HEK293 (cell line): ENCODE measurements around the gene BTBD8.
A peak's percentile ranks its signal among the peaks of the same experiment; 100 is the strongest.

Experiments
- CTCF ChIA-PET: fragments of 350-600 bp; formaldehyde crosslinking; extraction: SDS; loops from one replicate; lab custom pipeline; 2021; ENCODE audit warnings: antibody characterized with exemption; lab: Yijun Ruan, JAX
- POLR2A ChIA-PET: fragments of 300-600 bp; formaldehyde crosslinking; extraction: SDS; loops from one replicate; lab custom pipeline; 2020; ENCODE audit warnings: antibody characterized with exemption, inconsistent platforms; lab: Yijun Ruan, JAX
- H3K27ac ChIP-seq: fragments of 200-500 bp; sonication (Bioruptor generic); 2 replicates; pipeline ENCODE4 v1.5.1; 2014; ENCODE audit warnings: low read depth, low read length, control low read depth, inconsistent platforms; ENCODE audit errors: extremely low read depth
- H3K36me3 ChIP-seq, 2 experiments: fragments of 200-500 bp in 1 of 2; sonication (Bioruptor generic) in 1 of 2; 1 replicate in 1 of 2; 2 replicates in 1 of 2; pipeline ENCODE4 v1.5.1; 2014 to 2017; ENCODE audit warnings: inconsistent platforms in 2 of 2, low read length in 2 of 2; ENCODE audit not compliant: control insufficient read depth in 2 of 2, insufficient read depth in 1 of 2
- H3K4me1 ChIP-seq: fragments of 200-500 bp; sonication (Bioruptor generic); 2 replicates; pipeline ENCODE4 v1.5.1; 2014; ENCODE audit warnings: mild to moderate bottlenecking, low read length, inconsistent platforms; ENCODE audit not compliant: control insufficient read depth, insufficient read depth
- H3K4me3 ChIP-seq: 2 replicates; pipeline ENCODE4 v1.5.1; 2011; ENCODE audit warnings: low read depth, mild to moderate bottlenecking, control low read depth, low read length, moderate library complexity
- H3K9me3 ChIP-seq: fragments of 200-500 bp; sonication (Bioruptor generic); 2 replicates; pipeline ENCODE4 v1.5.1; 2014; ENCODE audit warnings: low read depth, low read length, inconsistent platforms; ENCODE audit not compliant: control insufficient read depth, insufficient read depth
- ATF2 ChIP-seq: fragments of 450-650 bp; formaldehyde crosslinking; IDR thresholded peaks from 2 replicates; pipeline ENCODE4 v1.5.1; 2016; ENCODE audit warnings: missing biosample characterization, missing genetic modification characterization, low read depth
- ELK4 ChIP-seq: IDR thresholded peaks from 2 replicates; pipeline ENCODE4 v1.6.1; 2011; ENCODE audit warnings: mild to moderate bottlenecking, low read depth, low read length, borderline replicate concordance
- GLIS1 ChIP-seq: fragments of 450-650 bp; formaldehyde crosslinking; IDR thresholded peaks from 2 replicates; pipeline ENCODE4 v1.5.1; 2016; ENCODE audit warnings: missing biosample characterization, missing genetic modification characterization
- HIC1 ChIP-seq: fragments of 450-650 bp; formaldehyde crosslinking; IDR thresholded peaks from 2 replicates; pipeline ENCODE4 v1.5.1; 2016; ENCODE audit warnings: missing biosample characterization, missing genetic modification characterization
- KLF8 ChIP-seq: fragments of 450-650 bp; formaldehyde crosslinking; IDR thresholded peaks from 2 replicates; pipeline ENCODE4 v1.5.1; 2016; ENCODE audit warnings: missing biosample characterization, missing genetic modification characterization
- OSR2 ChIP-seq: fragments of 450-650 bp; formaldehyde crosslinking; IDR thresholded peaks from 2 replicates; pipeline ENCODE4 v1.5.1; 2016; ENCODE audit warnings: missing biosample characterization, missing genetic modification characterization
- SALL2 ChIP-seq: fragments of 450-650 bp; formaldehyde crosslinking; IDR thresholded peaks from 2 replicates; pipeline ENCODE4 v1.5.0; 2017; ENCODE audit warnings: missing biosample characterization, mild to moderate bottlenecking, missing genetic modification characterization, borderline replicate concordance
- YY1 ChIP-seq: fragments of 450-650 bp; formaldehyde crosslinking; IDR thresholded peaks from 2 replicates; pipeline ENCODE4 v1.5.1; 2018; ENCODE audit warnings: missing biosample characterization, missing genetic modification characterization
- ZBTB17 ChIP-seq: fragments of 450-650 bp; formaldehyde crosslinking; IDR thresholded peaks from 2 replicates; pipeline ENCODE4 v1.5.1; 2016; ENCODE audit warnings: missing biosample characterization, missing genetic modification characterization
- ZBTB6 ChIP-seq: fragments of 450-650 bp; formaldehyde crosslinking; IDR thresholded peaks from 2 replicates; pipeline ENCODE4 v1.5.1; 2017; ENCODE audit warnings: missing biosample characterization, missing genetic modification characterization
- ZBTB7A ChIP-seq: fragments of 450-650 bp; formaldehyde crosslinking; IDR thresholded peaks from 2 replicates; pipeline ENCODE4 v1.5.1; 2016; ENCODE audit warnings: low read depth, missing biosample characterization, missing genetic modification characterization
- ZBTB8A ChIP-seq: fragments of 450-650 bp; formaldehyde crosslinking; IDR thresholded peaks from 2 replicates; pipeline ENCODE4 v1.5.1; 2016; ENCODE audit warnings: missing biosample characterization, missing genetic modification characterization
- ZFHX2 ChIP-seq: fragments of 450-650 bp; formaldehyde crosslinking; conservative IDR thresholded peaks from 2 replicates; pipeline ENCODE4 v1.5.1; 2016; ENCODE audit warnings: missing biosample characterization, missing genetic modification characterization
- ZFP37 ChIP-seq: fragments of 450-650 bp; formaldehyde crosslinking; IDR thresholded peaks from 2 replicates; pipeline ENCODE4 v1.5.1; 2016; ENCODE audit warnings: missing biosample characterization, missing genetic modification characterization
- ZNF16 ChIP-seq: fragments of 450-650 bp; formaldehyde crosslinking; IDR thresholded peaks from 2 replicates; pipeline ENCODE4 v1.5.1; 2016; ENCODE audit warnings: low read depth, missing biosample characterization, missing genetic modification characterization
- ZNF175 ChIP-seq: fragments of 450-650 bp; formaldehyde crosslinking; IDR thresholded peaks from 2 replicates; pipeline ENCODE4 v1.5.1; 2016; ENCODE audit warnings: missing biosample characterization, missing genetic modification characterization
- ZNF311 ChIP-seq: fragments of 450-650 bp; formaldehyde crosslinking; IDR thresholded peaks from 2 replicates; pipeline ENCODE4 v1.5.1; 2017; ENCODE audit warnings: missing biosample characterization, missing genetic modification characterization, borderline replicate concordance
- ZNF354C ChIP-seq: fragments of 450-650 bp; formaldehyde crosslinking; IDR thresholded peaks from 2 replicates; pipeline ENCODE4 v1.5.1; 2016; ENCODE audit warnings: missing biosample characterization, missing genetic modification characterization, low read depth, borderline replicate concordance
- ZNF394 ChIP-seq: fragments of 450-650 bp; formaldehyde crosslinking; IDR thresholded peaks from 2 replicates; pipeline ENCODE4 v1.5.1; 2016; ENCODE audit warnings: missing biosample characterization, missing genetic modification characterization, mild to moderate bottlenecking, moderate library complexity, borderline replicate concordance
- ZNF514 ChIP-seq: fragments of 450-650 bp; formaldehyde crosslinking; IDR thresholded peaks from 2 replicates; pipeline ENCODE4 v1.5.1; 2016; ENCODE audit warnings: missing biosample characterization, missing genetic modification characterization
- ZNF843 ChIP-seq: fragments of 450-650 bp; formaldehyde crosslinking; IDR thresholded peaks from 2 replicates; pipeline ENCODE4 v1.5.1; 2016; ENCODE audit warnings: missing biosample characterization, missing genetic modification characterization
- ZSCAN16 ChIP-seq: fragments of 450-650 bp; formaldehyde crosslinking; IDR thresholded peaks from 2 replicates; pipeline ENCODE4 v1.5.1; 2016; ENCODE audit warnings: missing biosample characterization, missing genetic modification characterization

BTBD8 gene

GRCh38 chr1:92184632-92185031, 104.5 kb downstream of the BTBD8 start:
- ChIA-PET POLR2A (no interaction called here), CTCF (no interaction called here)
- no peaks in the 10 kb centered on the region for H3K4me1 ChIP-seq
- no peaks in the 10 kb centered on the region for H3K9me3 ChIP-seq
- no peak overlapping the region for H3K4me3 ChIP-seq
- peaks cover 0 to 16% of the 10 kb centered on the region in 2 experiments; a peak in 1 of 3 replicates for H3K36me3 ChIP-seq
- TF ChIP-seq ZNF311 (tag by site-specific recombination): no peak
- no peak for TF ChIP-seq ZNF843
- H3K27ac ChIP-seq: no peak overlapping the region

- no peak for TF ChIP-seq ZBTB7A (tag by site-specific recombination)
- TF ChIP-seq ELK4: no peak
- no peak for TF ChIP-seq ZNF175 (tag by site-specific recombination)
- no peak for TF ChIP-seq HIC1 (tag by site-specific recombination)
- TF ChIP-seq ATF2 (tag by site-specific recombination): no peak
- Histone ChIP-seq H3K4me3 (no peak overlapping the region), H3K4me1 (no peaks in the 10 kb centered on the region), H3K36me3 (peaks cover 0 to 5% of the 10 kb centered on the region in 2 experiments; a peak in 1 of 3 replicates), H3K9me3 (no peaks in the 10 kb centered on the region), H3K27ac (no peak overlapping the region)
- ChIA-PET POLR2A (no interaction called here), CTCF (no interaction called here)
These were observed 105.9 kb downstream of the BTBD8 start for GRCh38 chr1:92186081-92186480.

- Histone ChIP-seq H3K9me3 (no peaks in the 10 kb centered on the region), H3K4me3 (no peak overlapping the region), H3K27ac (no peak overlapping the region), H3K4me1 (no peaks in the 10 kb centered on the region), H3K36me3 (peaks cover 0 to 2% of the 10 kb centered on the region in 2 experiments; a peak in 1 of 3 replicates)
- ChIA-PET CTCF (no interaction called here), POLR2A (no interaction called here)
- TF ChIP-seq ZNF514 (no peak), ZNF394 (no peak), ZSCAN16 (tag by site-specific recombination) (no peak), KLF8 (0 out of 2 replicates have a peak, but pooled peaks have one; percentile 18), HIC1 (tag by site-specific recombination) (no peak), ZBTB6 (peak; percentile 78; the same call in 1 of the 2 replicates), GLIS1 (tag by site-specific recombination) (peak; percentile 43), ZBTB8A (tag by site-specific recombination) (no peak), ZFHX2 (tag by site-specific recombination) (peak; percentile 36), ZNF311 (tag by site-specific recombination) (no peak), SALL2 (tag by site-specific recombination) (no peak), ZFP37 (tag by site-specific recombination) (no peak), ZNF16 (tag by site-specific recombination) (no peak), OSR2 (tag by site-specific recombination) (peak; percentile 69), ZBTB17 (peak; percentile 94), ZNF354C (tag by site-specific recombination) (no peak), YY1 (tag by site-specific recombination) (no peak)
These were observed 108.5 kb downstream of the BTBD8 start for GRCh38 chr1:92188436-92189255.
